Adrenal gland (tissue), 5 donors: ENCODE results near the gene RABL3.

Source experiments
- CTCF ChIP-seq, 6 experiments: fragments of 450-650 bp in 4 of 6; fragments of 200-600 bp in 2 of 6; sonication (generic) in 1 of 6; IDR thresholded peaks; 1 replicate in 5 of 6; 2 replicates in 1 of 6; pipeline versions ENCODE4 v1.5.1 to v1.8.0; 2016 to 2021; ENCODE audit warnings: antibody characterized with exemption in 6 of 6, mild to moderate bottlenecking in 2 of 6, moderate library complexity in 1 of 6
- POLR2A ChIP-seq, 2 donors: fragments of 450-650 bp; IDR thresholded peaks; one replicate each; pipeline ENCODE4 v1.6.1; 2017; ENCODE audit warnings: antibody characterized with exemption in 2 of 2, mild to moderate bottlenecking in 2 of 2, moderate library complexity in 1 of 2
- donor health status: DM: no; HTN: no; CAD: no.

GRCh38 chr3:120726791-120727190 is 15.5 kb downstream of the RABL3 start:
- TF ChIP-seq CTCF (IDR thresholded peaks at IDR 0.05) (no peak), POLR2A (IDR thresholded peaks at IDR 0.05) (no peak)
